ENCODE data around the gene ASPA.

GRCh38 chr17:3485481-3486068, 9.8 kb downstream of the ASPA start:
- no peak for TF ChIP-seq CTCF (IDR thresholded peaks at IDR 0.05)
- no peak for TF ChIP-seq ZFX (IDR thresholded peaks at IDR 0.05; ENCODE audit: borderline replicate concordance)
